ENCODE measurements around the gene PLA2G2C. TPM values are rescaled to one million over a fixed set of nuclear protein-coding genes. Genes with fewer than 3 reads are reported as not detected.

PLA2G2C gene
- total RNA-seq, 4 donors from 2014 or later, result not detected

DNA sequence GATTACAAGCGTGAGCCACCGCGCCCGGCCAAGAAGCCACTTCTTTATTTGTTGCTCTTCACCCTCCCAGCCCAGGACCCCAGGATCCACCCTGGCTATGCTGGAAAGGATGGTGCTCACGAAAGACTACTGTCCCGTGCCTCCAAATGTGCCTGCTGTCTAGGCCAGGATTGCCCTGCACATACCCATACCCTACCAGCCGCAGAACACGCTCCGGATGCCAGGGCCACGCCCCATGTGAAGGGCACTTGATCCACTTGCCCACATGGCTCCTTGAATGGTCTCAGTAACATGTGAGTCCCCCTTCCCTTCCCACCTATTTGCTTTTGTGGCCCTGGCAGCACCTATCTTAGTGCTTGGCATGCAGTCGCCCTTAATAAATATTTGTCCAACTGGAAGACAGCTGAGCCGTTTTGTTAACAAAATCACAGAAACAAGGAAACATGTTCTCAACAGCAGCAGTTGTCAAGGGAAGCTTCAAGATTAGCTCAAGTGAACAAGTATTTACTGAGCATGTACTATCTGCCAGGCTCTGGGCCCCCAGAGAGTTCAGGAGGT, 14.2 kb downstream of the PLA2G2C start:
- H3K4me3 ChIP-seq, result no peak overlapping the region
- H3K36me3 ChIP-seq, result no peaks in the 10 kb centered on the region
- TF ChIP-seq POLR2A (IDR thresholded peaks at IDR 0.05) (no peak), EP300 (IDR thresholded peaks at IDR 0.05) (no peak), POLR2AphosphoS5 (IDR thresholded peaks at IDR 0.05) (no peak)
- TF ChIP-seq, protein P1, sequence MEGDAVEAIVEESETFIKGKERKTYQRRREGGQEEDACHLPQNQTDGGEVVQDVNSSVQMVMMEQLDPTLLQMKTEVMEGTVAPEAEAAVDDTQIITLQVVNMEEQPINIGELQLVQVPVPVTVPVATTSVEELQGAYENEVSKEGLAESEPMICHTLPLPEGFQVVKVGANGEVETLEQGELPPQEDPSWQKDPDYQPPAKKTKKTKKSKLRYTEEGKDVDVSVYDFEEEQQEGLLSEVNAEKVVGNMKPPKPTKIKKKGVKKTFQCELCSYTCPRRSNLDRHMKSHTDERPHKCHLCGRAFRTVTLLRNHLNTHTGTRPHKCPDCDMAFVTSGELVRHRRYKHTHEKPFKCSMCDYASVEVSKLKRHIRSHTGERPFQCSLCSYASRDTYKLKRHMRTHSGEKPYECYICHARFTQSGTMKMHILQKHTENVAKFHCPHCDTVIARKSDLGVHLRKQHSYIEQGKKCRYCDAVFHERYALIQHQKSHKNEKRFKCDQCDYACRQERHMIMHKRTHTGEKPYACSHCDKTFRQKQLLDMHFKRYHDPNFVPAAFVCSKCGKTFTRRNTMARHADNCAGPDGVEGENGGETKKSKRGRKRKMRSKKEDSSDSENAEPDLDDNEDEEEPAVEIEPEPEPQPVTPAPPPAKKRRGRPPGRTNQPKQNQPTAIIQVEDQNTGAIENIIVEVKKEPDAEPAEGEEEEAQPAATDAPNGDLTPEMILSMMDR (IDR thresholded peaks at IDR 0.05), result no peak
- DNase-seq (ENCODE audit: low spot score in 2 of 2), result no peak
- no peak overlapping the region for H3K27ac ChIP-seq
- H3K27me3 ChIP-seq, result peaks cover 2% of the 10 kb centered on the region
- H3K4me1 ChIP-seq, result no peaks in the 10 kb centered on the region
- no peaks in the 10 kb centered on the region for H3K9me3 ChIP-seq
- 93% methylated on average over 12 of the region's 12 CpGs for WGBS

DNA sequence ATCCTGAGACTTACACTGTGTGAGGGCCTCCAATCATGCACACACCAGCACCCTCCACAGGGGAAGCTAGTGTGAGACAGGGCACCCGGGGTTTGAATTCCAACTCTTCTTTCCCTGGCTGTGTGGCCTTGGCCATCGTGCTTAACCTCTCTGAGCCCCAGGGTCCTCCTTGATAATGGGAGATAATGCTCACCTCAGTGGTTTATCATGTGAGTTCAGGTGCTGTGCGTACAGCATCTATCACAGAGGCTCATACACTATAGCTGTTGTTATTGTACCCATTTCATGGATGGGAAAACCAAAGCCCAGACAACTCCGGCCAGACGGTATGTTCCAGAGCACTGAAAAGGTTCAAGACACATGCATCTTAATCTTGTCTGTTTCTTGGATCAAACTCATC, 16.4 kb downstream of the PLA2G2C start:
- TF ChIP-seq, protein P1 (IDR thresholded peaks at IDR 0.05), result no peak
- no peak for TF ChIP-seq POLR2A (IDR thresholded peaks at IDR 0.05)
- TF ChIP-seq EP300 (IDR thresholded peaks at IDR 0.05), result no peak
- no peak for TF ChIP-seq POLR2AphosphoS5 (IDR thresholded peaks at IDR 0.05)
- H3K36me3 ChIP-seq, result no peaks in the 10 kb centered on the region
- H3K4me3 ChIP-seq, result no peak overlapping the region
- peaks cover 12% of the 10 kb centered on the region for H3K4me1 ChIP-seq
- no peaks in the 10 kb centered on the region for H3K9me3 ChIP-seq
- 97% methylated on average over 5 of the region's 5 CpGs for WGBS
- H3K27me3 ChIP-seq, result peaks cover 2% of the 10 kb centered on the region
- no peak overlapping the region for H3K27ac ChIP-seq
- DNase-seq (ENCODE audit: low spot score in 2 of 2), result no peak

DNA sequence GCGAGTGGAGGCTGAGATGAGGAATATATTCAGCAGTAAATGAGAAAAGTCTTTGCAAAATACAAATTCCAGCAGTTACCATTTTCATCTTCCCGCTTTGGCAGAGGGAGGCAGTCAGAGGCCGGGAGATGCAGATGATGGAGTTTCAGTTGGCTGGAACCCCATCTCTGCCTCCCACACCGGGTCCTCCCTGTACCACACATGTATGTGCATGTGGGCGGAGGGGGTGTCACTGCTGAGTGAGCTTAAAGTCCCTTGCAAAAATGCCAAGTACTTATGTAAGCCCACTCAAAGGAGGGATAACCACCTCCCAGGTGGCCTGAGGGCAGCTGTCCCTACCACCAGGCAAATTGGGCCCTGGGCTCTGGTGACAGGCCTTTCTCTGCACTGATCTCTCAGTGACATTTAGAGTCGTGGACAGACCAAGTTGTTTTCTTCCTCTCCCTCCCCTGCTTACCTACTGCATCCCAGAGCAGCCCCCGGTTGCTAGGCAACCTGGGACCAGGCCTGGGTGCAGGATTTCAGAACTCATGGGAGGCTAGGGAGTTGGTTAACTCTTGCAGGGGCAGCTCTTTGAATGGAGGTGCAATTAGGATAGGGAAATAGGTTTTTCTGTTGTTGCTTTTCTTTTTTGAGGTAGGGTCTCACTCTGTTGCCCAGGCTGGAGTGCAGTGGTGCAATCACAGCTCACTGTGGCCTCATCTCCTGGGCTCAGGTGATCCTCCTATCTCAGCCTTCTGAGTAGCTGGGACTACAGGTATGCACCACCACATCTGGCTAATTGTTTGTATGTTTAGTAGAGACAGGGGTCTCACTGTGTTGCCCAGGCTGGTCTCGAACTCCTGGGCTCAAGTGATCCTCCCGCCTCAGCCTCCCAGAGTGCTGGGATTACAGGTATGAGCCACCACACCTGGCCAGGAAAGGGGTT, 17.5 kb downstream of the PLA2G2C start:
- no peak overlapping the region for H3K27ac ChIP-seq
- H3K9me3 ChIP-seq, result no peaks in the 10 kb centered on the region
- H3K4me3 ChIP-seq, result no peak overlapping the region
- peaks cover 2% of the 10 kb centered on the region for H3K27me3 ChIP-seq
- no peaks in the 10 kb centered on the region for H3K36me3 ChIP-seq
- no peak for DNase-seq (ENCODE audit: low spot score in 2 of 2)
- no peak for TF ChIP-seq POLR2AphosphoS5 (IDR thresholded peaks at IDR 0.05)
- TF ChIP-seq POLR2A (IDR thresholded peaks at IDR 0.05), result no peak
- TF ChIP-seq EP300 (IDR thresholded peaks at IDR 0.05), result no peak
- TF ChIP-seq, protein P1 (IDR thresholded peaks at IDR 0.05), result no peak
- H3K4me1 ChIP-seq, result peaks cover 16% of the 10 kb centered on the region
- WGBS, result 66% methylated on average over 9 of the region's 9 CpGs

DNA sequence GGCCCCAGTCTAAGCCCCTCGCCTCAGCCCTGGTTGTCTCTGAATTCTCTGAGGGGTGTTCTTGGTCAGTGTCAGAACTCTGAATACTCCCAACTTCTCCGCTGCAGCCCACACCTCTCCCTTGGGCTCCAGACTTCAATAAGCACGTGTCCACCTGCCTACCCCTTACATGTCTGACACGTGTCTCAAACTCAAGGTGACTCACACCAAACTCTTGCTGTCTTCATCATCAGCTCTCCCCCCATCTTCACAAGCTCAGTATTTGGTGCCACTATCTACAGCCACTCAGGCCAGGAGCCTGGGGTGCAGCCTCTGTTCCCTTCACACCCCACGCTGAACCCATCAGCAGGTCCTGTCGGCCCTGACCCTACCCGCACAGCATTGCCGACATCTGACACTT, 19.2 kb downstream of the PLA2G2C start:
- TF ChIP-seq EP300 (IDR thresholded peaks at IDR 0.05), result no peak
- TF ChIP-seq, protein P1 (IDR thresholded peaks at IDR 0.05), result no peak
- no peak for TF ChIP-seq POLR2A (IDR thresholded peaks at IDR 0.05)
- no peak for TF ChIP-seq POLR2AphosphoS5 (IDR thresholded peaks at IDR 0.05)
- Histone ChIP-seq H3K4me1 (peaks cover 16% of the 10 kb centered on the region), H3K27ac (no peak overlapping the region), H3K36me3 (no peaks in the 10 kb centered on the region), H3K9me3 (peaks cover 4% of the 10 kb centered on the region), H3K27me3 (peaks cover 2% of the 10 kb centered on the region), H3K4me3 (no peak overlapping the region)
- no peak for DNase-seq (ENCODE audit: low spot score in 2 of 2)
- WGBS, result 90% methylated on average over 8 of the region's 8 CpGs

DNA sequence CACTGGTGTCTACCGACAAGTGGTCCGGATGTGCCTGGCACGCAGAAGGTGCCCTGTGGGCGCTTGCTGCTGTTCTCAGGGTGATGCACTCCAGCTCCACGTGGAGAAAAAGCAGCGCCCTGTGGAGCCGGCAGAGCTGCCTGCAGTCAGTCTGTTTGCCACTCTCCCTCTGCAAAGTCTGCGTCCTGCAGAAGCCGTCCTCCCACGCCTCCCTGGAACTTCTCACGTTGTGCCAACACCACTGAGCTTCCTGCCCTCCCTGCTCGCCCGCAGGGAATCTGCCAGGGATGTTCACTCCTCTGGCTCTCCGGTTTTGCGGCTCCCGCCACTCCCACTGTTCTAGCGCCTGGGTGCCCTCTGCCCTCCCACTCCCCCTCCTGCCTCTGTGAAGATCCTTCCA, 20.3 kb downstream of the PLA2G2C start:
- Histone ChIP-seq H3K9me3 (peaks cover 8% of the 10 kb centered on the region), H3K36me3 (no peaks in the 10 kb centered on the region), H3K4me3 (no peak overlapping the region), H3K27me3 (peaks cover 2% of the 10 kb centered on the region), H3K27ac (no peak overlapping the region), H3K4me1 (peaks cover 16% of the 10 kb centered on the region)
- WGBS, result 34% methylated on average over 15 of the region's 17 CpGs
- no peak for DNase-seq (ENCODE audit: low spot score in 2 of 2)
- TF ChIP-seq, protein P1 (IDR thresholded peaks at IDR 0.05), result no peak
- TF ChIP-seq POLR2A (IDR thresholded peaks at IDR 0.05) (no peak), POLR2AphosphoS5 (IDR thresholded peaks at IDR 0.05) (no peak), EP300 (IDR thresholded peaks at IDR 0.05) (no peak)
